Measurements from ENCODE around the gene OLFM3. TPM values are rescaled to one million over a fixed set of nuclear protein-coding genes. Genes with fewer than 3 reads are reported as not detected.

Gene OLFM3
- total RNA-seq, 2 donors from 2014 or later = not detected

- no peak for ATAC-seq (ENCODE audit: insufficient number of reproducible peaks, low FRiP score, low read depth)
- no peak for TF ChIP-seq CTCF (IDR thresholded peaks at IDR 0.05)
Observed at GRCh38 chr1:101977266-101977665, 19.5 kb downstream of the OLFM3 start.

GRCh38 chr1:101976161-101976560 lies 20.6 kb downstream of the OLFM3 start:
- Histone ChIP-seq H3K4me1 (ENCODE audit: control insufficient read depth in 1 of 2, low read depth in 2 of 2) (no peaks in the 10 kb centered on the region), H3K27ac (no peak overlapping the region), H3K27me3 (replicated peaks; ENCODE audit: insufficient read depth) (no peaks in the 10 kb centered on the region), H3K9me3 (no peaks in the 10 kb centered on the region), H3K36me3 (no peaks in the 10 kb centered on the region), H3K4me3 (no peak overlapping the region)
- ATAC-seq (ENCODE audit: insufficient number of reproducible peaks, low FRiP score, low read depth) = no peak
- no peak for TF ChIP-seq CTCF (IDR thresholded peaks at IDR 0.05)
- no peak for DNase-seq (ENCODE audit: low spot score)

More at GRCh38 chr1:101977266-101977665, 19.5 kb downstream of the OLFM3 start:
- Histone ChIP-seq H3K36me3 (no peaks in the 10 kb centered on the region), H3K4me3 (no peak overlapping the region), H3K9me3 (no peaks in the 10 kb centered on the region), H3K27ac (no peak overlapping the region), H3K27me3 (replicated peaks; ENCODE audit: insufficient read depth) (no peaks in the 10 kb centered on the region), H3K4me1 (ENCODE audit: control insufficient read depth in 1 of 2, low read depth in 2 of 2) (no peaks in the 10 kb centered on the region)
- no peak for DNase-seq (ENCODE audit: low spot score)

- H3K27ac ChIP-seq = no peak overlapping the region
- DNase-seq (ENCODE audit: low spot score) (no peak), ATAC-seq (ENCODE audit: insufficient number of reproducible peaks, low FRiP score, low read depth) (no peak)
- no peaks in the 10 kb centered on the region for H3K27me3 ChIP-seq (replicated peaks; ENCODE audit: insufficient read depth)
- no peaks in the 10 kb centered on the region for H3K4me1 ChIP-seq (ENCODE audit: control insufficient read depth in 1 of 2, low read depth in 2 of 2)
- TF ChIP-seq CTCF (IDR thresholded peaks at IDR 0.05) = no peak
- no peak overlapping the region for H3K4me3 ChIP-seq
- H3K36me3 ChIP-seq = no peaks in the 10 kb centered on the region
- H3K9me3 ChIP-seq = no peaks in the 10 kb centered on the region
Observed at GRCh38 chr1:101975371-101975770, 21.4 kb downstream of the OLFM3 start.

- Histone ChIP-seq H3K9me3 (no peaks in the 10 kb centered on the region), H3K36me3 (no peaks in the 10 kb centered on the region), H3K27ac (no peak overlapping the region), H3K27me3 (replicated peaks; ENCODE audit: insufficient read depth) (no peaks in the 10 kb centered on the region), H3K4me3 (no peak overlapping the region), H3K4me1 (ENCODE audit: control insufficient read depth in 1 of 2, low read depth in 2 of 2) (no peaks in the 10 kb centered on the region)
- TF ChIP-seq CTCF (IDR thresholded peaks at IDR 0.05) = no peak
- ATAC-seq (ENCODE audit: insufficient number of reproducible peaks, low FRiP score, low read depth) (no peak), DNase-seq (ENCODE audit: low spot score) (no peak)
Observed at GRCh38 chr1:101974599-101975274, 22.0 kb downstream of the OLFM3 start.

- Histone ChIP-seq H3K27ac (no peak overlapping the region), H3K27me3 (replicated peaks; ENCODE audit: insufficient read depth) (no peaks in the 10 kb centered on the region), H3K4me1 (ENCODE audit: control insufficient read depth in 1 of 2, low read depth in 2 of 2) (no peaks in the 10 kb centered on the region), H3K9me3 (no peaks in the 10 kb centered on the region), H3K4me3 (no peak overlapping the region), H3K36me3 (no peaks in the 10 kb centered on the region)
- TF ChIP-seq CTCF (IDR thresholded peaks at IDR 0.05) = no peak
- no peak for DNase-seq (ENCODE audit: low spot score)
- no peak for ATAC-seq (ENCODE audit: insufficient number of reproducible peaks, low FRiP score, low read depth)
Observed at GRCh38 chr1:101971304-101971703, 25.4 kb downstream of the OLFM3 start.
